Measurements from ENCODE around the gene RNASE8. TPM values are rescaled to one million over a fixed set of nuclear protein-coding genes. Genes with fewer than 3 reads are reported as not detected.

The RNASE8 gene
- total and polyA plus RNA-seq, 10 of the 15 experiments (the other 5 are each of a cell fraction or from before 2014, with no cell fraction given), result not detected

- TF ChIP-seq CTCF (IDR thresholded peaks at IDR 0.05 in 2 of 3, conservative IDR thresholded peaks at IDR 0.05 in 1 of 3; ENCODE audit: control insufficient read depth in 2 of 3, extremely low read depth in 1 of 3, insufficient read depth in 1 of 3, low read depth in 3 of 3, low read length in 3 of 3), result no peak
- TF ChIP-seq NFYB (IDR thresholded peaks at IDR 0.05; ENCODE audit: insufficient read depth, low read depth, low read length), result no peak
- TF ChIP-seq BRCA1 (IDR thresholded peaks at IDR 0.05; ENCODE audit: low read depth, low read length), result no peak
- no peak for TF ChIP-seq RCOR1 (conservative IDR thresholded peaks at IDR 0.05; ENCODE audit: low read depth, low read length)
These were observed 24.0 kb downstream of the RNASE8 start (continued) for GRCh38 chr14:21081521-21082142.

- Histone ChIP-seq H3K4me1 (ENCODE audit: control insufficient read depth, insufficient read depth, low read length) (no peaks in the 10 kb centered on the region), H3K4me3 (no peak overlapping the region), H3K9me3 (replicated peaks; ENCODE audit: control insufficient read depth, insufficient read depth, low read length) (no peaks in the 10 kb centered on the region), H2AFZ (ENCODE audit: control insufficient read depth, low read depth, low read length) (no peak overlapping the region), H3K9ac (ENCODE audit: control insufficient read depth, insufficient read depth, low read length) (no peak overlapping the region), H3K4me2 (ENCODE audit: control insufficient read depth, insufficient read depth) (no peak overlapping the region), H4K20me1 (ENCODE audit: control insufficient read depth, insufficient read depth) (no peaks in the 10 kb centered on the region), H3K36me3 (ENCODE audit: control insufficient read depth in 2 of 2, insufficient read depth in 2 of 2, low read length in 1 of 2) (no peaks in the 10 kb centered on the region), H3K79me2 (ENCODE audit: control insufficient read depth, insufficient read depth, low read length) (no peaks in the 10 kb centered on the region), H3K27ac (ENCODE audit: control insufficient read depth, insufficient read depth) (no peak overlapping the region), H3K27me3 (replicated peaks in 1 of 2; ENCODE audit: control insufficient read depth in 2 of 2, insufficient read depth in 2 of 2, low read length in 1 of 2) (peaks cover 0 to 2% of the 10 kb centered on the region in 2 experiments; a peak in 1 of 4 replicates)
- ATAC-seq, result no peak
- ChIA-PET POLR2A (no interaction called here), RAD21 (ENCODE audit: unreplicated experiment) (no interaction called here), CTCF (interaction anchor here (0.9 to 2.4 kb wide), 6 partner anchors 9 to 78 kb away, joined by 3 to 14 read pairs (median 8); no protein-coding TSS in a partner anchor), SMC1A (ENCODE audit: uncharacterized antibody, unreplicated experiment) (interaction anchor here (1.6 kb wide), 1 partner anchor 69 kb away, joined by 4 read pairs; no protein-coding TSS in a partner anchor)
- TF ChIP-seq RAD51 (IDR thresholded peaks at IDR 0.05), result no peak
- no peak for DNase-seq (ENCODE audit: low read depth, low spot score)
- WGBS (ENCODE audit: insufficient coverage, insufficient replicate concordance, low lambda C conversion rate, missing lambda C conversion rate), result 29% methylated on average over 11 of the region's 11 CpGs
- no peak for FAIRE-seq
- intact Hi-C loops (cut with micrococcal nuclease; ENCODE audit: unreplicated experiment) (no loop called here), in situ Hi-C loops (cut with MboI) (no loop called here)
- no TSS peak for BruUV-seq (replicated peaks)
These were observed 26.1 kb downstream of the RNASE8 start for GRCh38 chr14:21083565-21084325.

Measured in GM12878 (cell line).